EH (cell line): Measurements from ENCODE around the gene C6orf141.
"Not testable (repeated sequence)": the region's sequence is repeated elsewhere in the genome, so short reads cannot be mapped to it uniquely, and the experiment has no call there.

ENCODE experiments used
- DNase-seq: peaks from one replicate; pipeline ENCODE4 v3.0.0-alpha.2; 2015; ENCODE audit warnings: low read depth

The C6orf141 gene

DNA sequence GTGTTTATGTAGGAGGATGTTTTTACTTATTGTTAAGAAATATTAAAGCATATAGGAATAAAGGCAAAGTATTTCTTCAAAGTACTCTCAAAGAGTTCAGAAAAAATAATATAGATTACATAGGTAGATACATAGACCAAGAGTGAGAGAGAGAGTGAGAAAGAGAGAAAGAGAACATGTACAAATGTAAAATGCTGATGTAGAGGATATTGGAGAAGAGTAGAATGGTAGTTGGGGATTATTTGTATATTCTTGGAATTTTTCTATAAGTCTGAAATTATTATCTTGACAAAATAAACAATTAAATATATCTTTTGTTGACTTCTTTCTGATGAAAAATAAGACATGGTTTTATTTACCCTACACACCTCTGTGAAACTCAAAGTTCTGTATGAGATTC lies 29.2 kb downstream of the C6orf141 start:
- no peak for DNase-seq

DNA sequence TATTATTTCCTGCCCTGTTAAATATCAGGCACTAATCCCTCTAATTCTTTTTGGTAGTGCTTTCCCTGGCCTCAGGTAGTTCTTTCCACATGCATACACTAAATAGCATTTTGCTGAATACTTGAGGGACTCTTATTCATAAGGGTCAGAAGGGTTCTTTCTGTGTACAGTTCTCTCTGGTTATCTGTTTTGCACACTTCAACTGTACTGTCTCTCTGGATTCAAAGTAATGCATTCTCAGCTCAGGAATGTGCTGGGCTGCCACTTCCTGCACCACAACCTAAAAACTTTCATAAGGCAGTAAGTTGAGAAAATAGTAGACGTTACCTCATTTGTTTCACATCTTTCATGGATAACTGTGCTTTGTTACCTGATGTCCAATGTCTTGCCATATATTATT lies 32.1 kb downstream of the C6orf141 start:
- no peak for DNase-seq

- DNase-seq: not testable (repeated sequence)
Measured at GRCh38 chr6:49587262-49587661, 36.8 kb downstream of the C6orf141 start.
